Eye (tissue), 1 donor: ENCODE data around the gene PASD1.
"Not testable (repeated sequence)": the region's sequence is repeated elsewhere in the genome, so short reads cannot be mapped to it uniquely, and the experiment has no call there.

ENCODE experiments used
- DNase-seq: peaks from one replicate; pipeline ENCODE4 v3.0.0-alpha.2; 2015

The PASD1 gene

DNA sequence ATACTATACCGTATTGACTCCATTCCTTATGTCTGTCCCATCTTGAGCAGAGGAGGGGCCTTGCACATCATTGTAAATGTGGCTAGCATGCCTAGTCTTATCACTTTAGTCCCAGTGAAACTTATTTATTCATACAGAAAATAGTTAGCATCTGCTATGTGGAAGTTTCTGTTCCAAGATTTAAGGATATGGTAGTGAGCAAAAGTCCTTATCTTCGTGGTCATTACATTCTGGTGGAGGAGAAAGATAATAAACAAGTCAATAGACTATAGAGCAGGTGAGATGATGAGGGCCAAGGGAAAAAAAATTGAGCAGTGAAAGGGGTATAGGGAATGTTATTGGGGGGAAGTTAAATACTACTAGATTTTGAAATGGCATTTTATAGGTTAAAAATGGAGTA, 68.3 kb downstream of the PASD1 start:
- DNase-seq, result no peak

DNA sequence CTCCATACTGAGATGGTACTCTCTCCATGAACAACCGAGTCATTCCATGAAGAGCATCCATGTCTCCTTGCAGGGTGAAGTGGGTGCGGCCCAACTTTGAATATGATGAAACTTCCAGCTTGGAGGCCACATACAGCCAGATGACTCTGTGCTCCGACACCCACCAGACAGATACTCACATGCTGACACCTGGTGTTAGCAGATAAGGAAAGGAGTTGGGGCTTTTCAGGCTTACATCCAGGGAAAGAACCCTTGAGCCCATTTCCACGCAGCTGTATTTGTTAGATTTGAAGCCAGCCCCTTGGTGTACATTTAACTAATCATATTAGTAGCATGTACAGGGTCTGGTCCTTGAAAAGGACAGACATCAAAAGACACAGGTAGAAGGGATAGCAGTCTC, 69.7 kb downstream of the PASD1 start:
- DNase-seq, result no peak

DNA sequence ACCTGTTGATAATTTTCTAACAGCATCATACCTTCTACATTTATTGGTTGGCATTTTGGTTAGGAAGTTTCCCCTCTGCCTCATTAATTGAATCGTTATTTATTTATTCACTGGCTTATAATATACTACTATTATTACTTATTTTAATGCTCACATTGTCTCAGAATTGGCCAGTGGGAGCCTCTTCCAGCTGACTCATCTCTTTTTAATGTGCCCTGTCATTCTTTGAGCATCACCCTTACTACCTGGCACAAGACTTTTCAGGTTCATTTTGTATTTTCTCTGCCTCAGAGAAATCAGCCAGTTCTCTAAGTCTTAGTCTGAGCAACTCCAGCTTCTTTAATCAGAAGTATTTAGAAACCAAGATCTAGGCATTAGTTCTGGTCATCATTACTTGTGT, 71.5 kb downstream of the PASD1 start:
- no peak for DNase-seq

DNA sequence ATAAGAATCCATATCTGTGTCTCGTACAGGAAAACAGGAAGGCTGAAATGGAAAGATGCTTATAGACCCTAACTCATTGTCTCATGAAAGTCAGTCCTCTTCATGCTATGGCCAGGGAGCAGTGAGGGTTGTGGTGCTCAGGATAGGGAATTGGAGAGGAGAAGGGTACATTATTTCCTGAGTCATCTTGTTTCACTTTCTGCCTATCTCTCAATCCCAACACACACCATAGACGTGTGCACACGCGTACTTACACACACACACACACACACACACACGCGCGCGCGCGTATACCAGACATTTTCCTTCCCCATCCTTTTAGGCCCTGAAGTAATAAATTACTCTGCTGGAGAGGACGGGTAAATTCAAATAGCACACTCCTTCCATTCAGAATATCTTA, 78.1 kb downstream of the PASD1 start:
- DNase-seq, result no peak

DNA sequence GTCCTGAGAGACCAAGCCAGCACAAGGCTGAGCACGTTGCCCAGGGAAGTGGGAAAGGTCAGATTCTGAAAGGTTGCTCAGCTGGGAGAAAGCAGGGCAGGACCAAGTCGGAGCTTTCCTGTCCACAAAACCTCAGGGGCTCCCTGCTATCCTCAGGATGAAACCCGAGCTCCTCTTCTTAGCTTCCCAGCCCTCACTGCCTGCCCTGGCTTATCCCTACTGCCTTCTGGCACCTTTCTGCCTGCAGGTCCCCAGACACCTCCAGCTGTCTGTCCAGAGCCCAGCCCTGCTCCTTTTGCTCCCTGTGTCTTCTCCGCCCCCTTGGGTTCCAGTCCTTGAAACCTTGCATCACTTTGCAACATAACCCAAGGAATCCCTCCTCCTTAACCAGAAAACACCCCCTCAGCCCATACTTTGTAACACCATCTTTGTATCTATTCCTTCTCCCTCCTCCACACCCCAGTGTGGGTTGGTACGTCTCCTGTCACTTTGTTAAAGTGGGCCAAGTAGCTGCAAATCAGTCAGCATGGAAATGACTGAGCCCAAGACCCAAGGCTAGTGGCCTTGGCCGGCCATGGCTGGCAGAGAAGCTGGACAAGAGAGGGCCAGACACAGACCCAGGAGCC, 111.8 kb downstream of the PASD1 start:
- DNase-seq, result no peak

DNA sequence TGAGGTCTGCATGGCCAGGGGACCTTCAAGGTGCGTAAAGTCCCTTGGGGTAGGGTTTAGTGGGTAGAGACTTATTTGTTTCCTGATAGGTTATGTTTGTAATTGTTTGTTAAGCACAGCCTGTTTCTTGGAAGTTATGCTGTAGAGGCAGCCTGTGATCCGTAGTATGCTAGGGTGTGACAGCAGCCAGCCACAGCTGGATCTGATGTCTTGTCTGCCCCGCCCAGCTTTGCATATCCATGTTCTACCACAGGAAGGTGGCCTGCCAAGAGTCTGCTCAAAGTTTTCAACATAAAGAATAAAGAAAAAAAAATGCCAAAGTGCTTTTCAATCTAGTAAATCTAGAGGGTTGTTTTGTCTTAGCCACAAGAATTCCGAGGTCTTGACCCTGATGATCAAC, 112.7 kb downstream of the PASD1 start:
- DNase-seq, result no peak

DNA sequence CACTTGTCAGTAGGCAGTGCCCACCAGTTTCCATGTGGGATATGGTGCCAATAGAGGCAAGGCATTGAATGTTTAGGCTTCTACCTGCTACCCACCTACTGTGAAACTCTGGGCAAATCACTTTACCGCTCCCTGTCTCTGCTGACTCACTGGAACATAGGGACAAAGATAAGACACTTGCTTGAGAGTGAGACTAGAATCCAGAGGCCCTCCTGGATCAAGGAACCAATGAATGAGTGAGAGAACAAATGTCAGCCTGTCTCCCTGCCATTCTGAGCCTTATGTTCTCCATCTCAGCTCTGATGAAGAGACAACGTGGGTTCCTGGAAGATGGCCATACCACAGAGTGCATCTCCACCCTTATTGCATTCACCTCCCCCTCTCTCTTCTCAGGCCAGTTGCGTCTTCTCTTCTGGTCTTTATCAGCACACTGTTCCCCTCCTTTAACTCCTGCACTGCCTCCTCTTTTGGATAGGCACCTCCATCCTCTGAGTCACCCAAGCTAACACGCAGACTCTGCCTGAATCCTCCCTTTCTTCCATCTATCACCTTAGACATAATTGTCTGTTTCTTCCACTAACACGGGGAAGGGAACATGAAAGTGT, 116.4 kb downstream of the PASD1 start:
- no peak for DNase-seq

DNA sequence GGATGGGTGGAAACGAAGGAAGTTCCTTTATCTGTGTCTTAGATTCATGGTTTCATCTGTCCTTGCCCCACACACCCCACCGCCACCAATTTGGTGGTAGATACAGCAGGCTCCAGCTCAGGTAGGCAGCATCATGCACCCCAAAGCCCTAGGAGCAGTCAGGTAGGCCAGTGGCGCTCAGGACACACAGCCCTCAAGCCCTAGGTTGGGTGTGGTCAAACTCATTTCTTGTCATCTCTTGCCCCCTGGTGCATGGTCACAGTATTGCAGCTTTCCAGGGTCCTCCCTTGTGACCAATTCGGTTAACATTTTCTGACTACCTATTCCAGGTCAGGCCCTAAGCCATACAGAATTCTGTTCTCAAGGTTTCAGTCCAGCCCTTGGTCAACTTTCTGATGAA, 117.3 kb downstream of the PASD1 start:
- peak; percentile 64 for DNase-seq

DNA sequence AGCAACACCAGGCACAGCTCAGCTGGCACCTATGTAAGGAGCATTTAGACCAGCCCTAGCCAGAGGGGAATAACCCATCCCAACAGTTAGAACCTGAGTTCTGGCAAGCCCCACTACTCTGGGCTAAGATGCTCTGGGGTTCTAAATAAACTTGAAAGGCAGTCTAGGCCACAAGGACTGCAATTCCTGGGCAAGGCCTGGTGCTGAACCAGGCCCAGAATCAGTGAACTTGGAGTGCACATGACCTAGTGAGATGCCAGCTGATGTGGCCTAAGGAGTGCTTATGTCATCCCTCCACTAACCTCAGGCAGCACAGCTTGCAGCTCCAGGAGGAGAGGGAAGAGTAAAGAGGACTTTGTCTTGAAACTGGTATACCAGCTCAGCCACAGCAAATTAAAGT, 124.2 kb downstream of the PASD1 start:
- no peak for DNase-seq

DNA sequence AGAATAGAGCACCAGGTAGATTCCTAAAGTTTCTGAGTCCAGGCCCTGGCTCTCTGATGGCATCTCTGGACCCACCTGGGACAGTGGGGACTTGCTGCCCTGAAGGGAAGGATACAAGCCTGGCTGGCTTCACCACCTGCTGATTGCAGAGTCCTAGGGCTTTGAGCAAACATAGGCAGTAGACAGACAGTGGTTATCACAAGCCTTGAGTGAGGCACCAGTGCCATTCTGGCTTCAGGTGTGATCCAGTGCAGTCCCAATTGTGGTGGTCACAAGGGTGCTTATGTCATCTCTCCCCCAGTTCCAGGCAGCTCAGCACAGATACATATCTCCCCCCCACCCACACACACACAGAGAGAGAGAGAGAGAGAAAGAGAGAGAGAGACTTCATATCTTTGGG, 125.2 kb downstream of the PASD1 start:
- no peak for DNase-seq

DNA sequence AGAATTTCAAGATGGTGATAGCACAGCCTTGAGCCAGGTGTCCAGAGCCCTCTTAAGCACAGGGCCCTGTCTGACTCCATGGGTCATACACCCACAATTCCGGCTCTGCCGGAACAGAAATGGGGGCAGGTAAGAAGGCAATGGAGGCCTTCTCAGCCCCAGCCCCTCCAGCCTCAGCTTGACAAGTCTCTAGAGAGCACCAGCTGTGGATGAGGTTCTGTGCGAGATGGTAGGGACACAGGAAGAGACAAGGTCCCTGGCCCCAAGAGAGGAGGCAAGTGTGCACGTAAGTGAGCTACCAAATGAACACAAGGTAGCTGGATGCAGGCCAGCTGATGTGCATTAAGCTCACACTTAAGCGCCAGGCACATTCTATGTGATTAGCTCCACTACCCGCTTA, 129.3 kb downstream of the PASD1 start:
- no peak for DNase-seq

DNA sequence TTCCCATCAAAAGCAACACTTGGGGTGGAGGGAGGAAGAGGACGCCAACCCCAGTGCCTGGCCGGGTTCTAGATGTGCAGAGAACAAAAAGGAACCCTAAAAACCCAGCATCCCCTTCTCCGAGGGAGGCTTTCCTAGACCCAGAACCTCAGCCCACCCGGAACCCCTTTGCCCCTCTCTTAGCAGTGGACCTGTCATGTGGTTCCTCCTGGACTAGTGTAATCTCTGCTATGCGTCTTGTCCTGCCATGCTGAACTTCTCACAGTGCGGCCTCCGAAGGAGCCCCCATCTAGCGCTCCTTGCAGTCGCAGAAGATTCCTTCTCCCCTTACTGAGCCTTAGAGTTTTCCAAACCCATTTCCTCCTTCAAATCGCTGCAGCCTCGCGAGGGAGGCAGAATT, 130.6 kb downstream of the PASD1 start:
- DNase-seq, result no peak

DNA sequence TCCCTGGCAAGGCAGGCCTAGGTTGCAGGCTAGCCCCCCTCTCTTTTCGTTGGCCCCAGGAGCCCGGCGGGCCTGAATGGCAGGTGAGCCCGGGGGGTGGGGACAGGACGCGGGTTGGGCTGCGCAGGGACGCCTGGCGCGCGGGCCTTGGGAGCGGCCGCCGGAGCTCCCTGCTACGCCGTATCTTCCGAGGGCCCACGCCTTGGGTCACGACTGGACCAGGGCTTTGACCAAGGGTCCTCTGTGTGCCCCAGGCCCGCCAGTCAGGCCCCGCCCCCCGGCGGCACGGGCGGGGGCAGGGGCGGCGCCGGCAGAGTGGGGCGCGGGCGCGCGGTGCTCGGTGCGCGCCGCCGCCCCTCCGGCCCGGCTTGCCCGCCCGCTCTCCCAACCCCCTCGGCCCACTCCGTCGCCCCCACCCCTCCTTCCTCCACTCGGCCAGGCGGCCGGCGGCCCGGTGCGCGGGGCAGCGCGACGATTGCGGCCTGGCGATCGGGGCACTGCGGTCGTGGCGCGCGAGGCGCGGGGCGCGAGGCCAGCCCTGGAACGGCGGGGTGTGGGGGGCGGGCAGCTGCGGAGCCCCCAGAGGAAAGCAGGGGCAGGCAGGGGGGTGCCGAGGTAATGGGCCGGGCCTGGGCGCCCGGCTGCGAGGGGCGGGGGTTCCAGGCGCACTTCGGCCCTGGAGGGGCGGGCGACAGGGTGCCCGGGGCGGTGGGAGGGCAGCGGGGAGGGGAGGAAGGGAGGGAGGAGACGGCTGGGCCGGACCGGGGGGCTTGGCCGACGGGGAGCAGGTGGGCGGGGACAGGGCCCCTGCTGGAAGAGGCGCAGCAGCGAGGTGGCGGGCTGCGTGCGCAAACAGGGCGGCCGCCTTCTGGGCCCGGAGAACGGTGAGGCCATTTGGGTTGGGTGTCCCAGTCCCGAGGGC, 131.4 kb downstream of the PASD1 start, which contains the start of gene PRRG3:
Gene PRRG3 (plus strand): TSS at position 798 of the 922 bp plus-strand sequence. CDS start 3,357 bp downstream, outside the sequence.
- peak; percentile 49 for DNase-seq

DNA sequence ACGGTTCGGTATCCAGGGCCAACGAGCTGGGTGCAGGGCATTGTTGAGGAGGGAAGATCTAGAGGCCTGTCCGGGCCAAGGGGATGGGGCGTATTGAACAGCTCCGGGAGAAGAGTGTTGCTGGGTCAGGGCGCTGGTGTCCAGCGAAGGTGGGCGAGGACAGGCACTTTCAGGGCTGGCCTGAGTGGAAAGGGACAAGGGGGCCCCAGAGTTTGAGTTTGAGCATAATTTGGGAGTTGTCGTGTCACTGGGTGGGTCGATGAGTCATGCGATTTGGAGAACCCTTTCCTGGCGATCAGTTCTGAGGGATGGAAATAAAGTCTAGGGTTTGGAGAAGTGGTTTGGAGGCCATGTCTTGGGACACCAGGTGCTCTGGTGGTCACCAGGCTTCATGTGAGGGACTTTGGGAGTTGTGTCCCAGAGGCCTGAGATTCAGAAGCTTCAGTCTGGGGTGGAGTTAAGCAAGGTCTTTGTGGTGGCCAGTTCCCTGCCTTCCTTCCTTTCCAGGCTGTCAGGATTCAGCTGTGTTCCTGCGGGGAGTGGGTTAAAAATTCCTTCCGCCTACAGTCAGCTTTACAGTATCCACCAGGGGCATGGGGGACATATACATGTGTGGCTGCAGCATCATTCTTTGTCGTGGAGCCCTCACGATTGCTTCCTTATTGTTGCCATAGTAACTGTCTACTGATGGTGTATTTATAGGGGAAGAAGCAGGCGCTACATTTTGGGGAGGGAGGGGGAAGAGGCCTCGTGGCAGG, 132.3 kb downstream of the PASD1 start:
- DNase-seq, result peak; percentile 39

DNA sequence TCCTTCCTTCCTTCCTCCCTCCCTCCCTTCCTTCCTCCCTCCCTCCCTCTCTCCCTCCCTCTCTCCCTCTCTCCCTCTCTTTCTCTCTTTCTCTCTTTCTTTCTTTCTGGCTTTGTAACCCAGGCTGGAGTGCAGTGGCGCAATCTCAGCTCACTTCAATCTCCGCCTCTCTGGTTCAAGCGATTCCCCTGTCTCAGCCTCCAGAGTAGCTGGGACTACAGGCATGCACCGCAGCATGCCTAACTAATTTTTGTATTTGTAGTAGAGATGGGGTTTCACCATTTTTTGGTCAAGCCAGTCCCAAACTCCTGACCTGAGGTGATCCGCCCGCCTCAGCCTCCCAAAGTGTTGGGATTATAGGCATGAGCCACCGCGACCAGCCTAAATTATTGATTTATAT, 133.6 kb downstream of the PASD1 start:
- DNase-seq, result not testable (repeated sequence)

DNA sequence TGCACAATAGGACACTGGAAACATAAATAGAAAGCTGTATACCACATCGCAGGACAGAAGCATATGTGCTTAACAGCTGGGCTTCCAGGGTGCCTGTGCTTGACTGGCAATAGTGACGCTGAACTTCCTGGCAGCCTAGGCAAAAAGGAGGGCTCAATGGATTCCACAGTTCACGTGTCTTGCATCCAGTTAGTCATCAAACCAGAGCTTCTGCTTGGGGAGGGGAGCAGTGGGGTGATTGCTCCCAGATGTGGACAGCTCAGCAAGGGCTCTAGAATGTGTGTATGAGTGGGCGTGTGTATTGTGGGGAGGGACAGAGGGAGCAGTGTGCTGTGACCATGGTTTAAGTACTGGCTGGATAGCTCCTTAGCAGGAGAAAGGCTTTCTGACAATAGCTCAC, 134.0 kb downstream of the PASD1 start:
- DNase-seq, result peak; percentile 36

DNA sequence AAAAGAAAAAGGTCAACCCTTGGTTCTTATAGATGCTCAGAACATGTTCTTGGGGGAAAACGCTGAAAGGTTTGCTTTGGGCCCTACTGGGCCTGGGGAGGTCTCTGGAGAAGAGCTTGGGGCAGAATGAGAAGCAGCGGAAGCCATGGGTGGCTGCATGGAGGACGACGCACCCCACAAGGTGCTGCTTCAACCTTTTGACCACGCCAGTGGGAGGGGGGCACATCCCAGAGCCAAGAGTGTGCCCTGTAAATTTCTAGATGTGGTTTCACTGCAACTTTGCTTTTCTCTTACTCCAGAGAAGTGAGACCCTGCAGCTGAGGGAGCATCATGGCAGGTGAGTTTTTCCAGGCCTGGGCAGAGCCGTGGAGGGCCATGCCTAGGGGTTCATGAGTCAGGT, 135.0 kb downstream of the PASD1 start:
- no peak for DNase-seq

DNA sequence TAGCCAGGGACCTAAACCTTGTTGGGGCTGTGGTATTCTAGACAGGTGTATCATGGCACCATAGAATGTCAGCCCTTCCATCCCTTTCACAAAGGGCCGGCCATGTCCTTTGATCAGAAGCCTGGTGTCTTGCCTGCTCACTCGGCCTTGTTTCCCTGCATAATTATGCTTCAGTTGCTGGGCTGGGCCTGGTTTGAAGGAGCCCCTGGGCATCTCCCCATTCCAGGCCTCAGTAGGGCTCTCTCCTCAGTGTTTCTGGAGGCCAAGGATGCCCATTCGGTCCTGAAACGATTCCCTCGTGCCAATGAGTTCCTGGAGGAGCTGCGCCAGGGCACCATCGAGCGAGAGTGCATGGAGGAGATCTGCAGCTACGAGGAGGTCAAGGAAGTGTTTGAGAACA, 136.3 kb downstream of the PASD1 start:
- no peak for DNase-seq

DNA sequence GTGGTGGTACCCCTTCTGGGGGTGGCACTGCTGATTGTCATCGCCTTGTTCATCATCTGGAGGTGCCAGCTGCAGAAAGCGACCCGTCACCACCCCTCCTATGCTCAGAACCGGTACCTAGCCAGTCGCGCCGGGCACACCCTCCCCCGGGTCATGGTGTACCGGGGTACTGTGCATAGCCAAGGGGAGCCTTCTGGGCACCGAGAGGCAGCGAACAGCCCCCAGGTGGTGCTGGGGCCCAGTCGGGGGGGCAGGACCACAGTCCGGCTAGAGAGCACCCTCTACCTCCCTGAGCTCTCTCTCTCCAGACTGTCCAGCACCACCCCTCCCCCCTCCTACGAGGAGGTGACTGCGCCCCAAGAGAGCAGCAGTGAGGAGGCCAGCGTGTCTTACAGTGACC, 137.1 kb downstream of the PASD1 start:
- no peak for DNase-seq

DNA sequence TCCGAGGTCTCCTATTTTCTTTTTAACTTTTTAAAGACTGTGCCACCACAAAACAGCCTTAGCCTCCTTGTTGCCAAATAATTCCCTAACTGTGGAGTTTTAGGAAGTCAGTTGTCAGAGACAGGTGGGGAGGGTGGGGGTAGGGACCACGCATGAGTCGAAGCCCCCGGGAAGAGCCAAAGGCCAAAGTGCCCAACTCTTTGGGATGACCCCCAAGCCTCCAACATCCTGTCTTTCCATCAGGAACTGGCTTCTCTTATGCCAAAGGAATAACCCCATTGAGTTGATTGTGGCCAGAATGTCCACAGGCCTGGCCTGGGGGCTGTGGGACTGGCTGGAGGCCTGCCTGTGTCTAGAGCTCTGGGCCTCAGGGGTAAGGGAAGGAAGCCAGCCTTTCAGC, 137.6 kb downstream of the PASD1 start:
- no peak for DNase-seq

DNA sequence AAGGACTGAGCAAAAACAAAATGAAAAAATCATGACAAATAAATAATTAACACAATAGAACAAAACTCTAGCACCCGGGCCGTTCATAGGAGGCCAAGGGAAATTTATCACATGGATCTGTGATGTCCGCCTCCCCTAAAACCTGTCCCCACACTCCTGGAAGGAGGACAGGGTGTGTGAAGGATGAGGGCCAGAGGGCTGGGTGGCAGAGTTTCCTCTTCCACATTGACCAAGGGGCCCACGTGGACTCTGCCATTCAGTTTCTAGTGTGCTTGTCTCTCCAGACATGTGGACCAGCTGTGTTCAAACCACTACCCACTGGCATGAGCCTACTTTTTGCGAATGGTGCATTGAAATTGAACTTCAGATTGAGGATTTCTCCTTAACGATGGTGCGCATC, 138.1 kb downstream of the PASD1 start:
- DNase-seq, result no peak

DNA sequence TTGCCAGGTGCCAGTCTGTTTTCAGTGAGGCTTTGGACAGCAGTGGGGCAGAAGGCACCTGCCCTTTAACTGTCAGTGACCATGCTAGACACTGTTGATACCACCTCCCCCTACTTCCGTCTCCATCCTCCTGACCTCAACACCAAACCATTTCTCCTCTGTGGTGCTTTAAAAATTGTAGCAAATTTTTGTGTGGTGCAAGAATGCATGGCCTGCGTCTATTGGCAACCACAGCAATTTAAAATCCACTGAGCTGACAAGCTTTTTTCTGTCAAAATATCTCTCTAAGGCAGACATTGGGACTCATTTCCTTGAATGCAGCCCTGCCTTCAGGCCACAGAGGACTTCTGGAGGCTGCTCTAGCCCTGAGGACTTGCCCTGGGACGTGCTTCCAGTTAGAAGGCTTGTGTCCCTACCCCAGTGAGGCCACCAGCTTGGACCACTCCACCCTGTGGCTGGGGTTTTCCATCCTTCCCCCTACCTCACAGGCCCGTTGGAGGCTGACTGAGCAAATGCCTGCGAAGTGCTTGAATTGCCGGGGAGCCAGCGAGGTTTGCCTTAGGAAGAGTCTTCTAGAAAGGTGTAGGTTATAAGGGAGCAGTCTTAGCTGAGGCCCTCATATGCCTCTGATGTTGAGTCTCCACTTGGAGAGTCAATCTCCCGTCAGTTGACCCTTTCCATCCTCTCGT, 138.7 kb downstream of the PASD1 start:
- DNase-seq, result no peak
